ENCODE measurements around the gene CTNNA3.

The CTNNA3 gene

DNA sequence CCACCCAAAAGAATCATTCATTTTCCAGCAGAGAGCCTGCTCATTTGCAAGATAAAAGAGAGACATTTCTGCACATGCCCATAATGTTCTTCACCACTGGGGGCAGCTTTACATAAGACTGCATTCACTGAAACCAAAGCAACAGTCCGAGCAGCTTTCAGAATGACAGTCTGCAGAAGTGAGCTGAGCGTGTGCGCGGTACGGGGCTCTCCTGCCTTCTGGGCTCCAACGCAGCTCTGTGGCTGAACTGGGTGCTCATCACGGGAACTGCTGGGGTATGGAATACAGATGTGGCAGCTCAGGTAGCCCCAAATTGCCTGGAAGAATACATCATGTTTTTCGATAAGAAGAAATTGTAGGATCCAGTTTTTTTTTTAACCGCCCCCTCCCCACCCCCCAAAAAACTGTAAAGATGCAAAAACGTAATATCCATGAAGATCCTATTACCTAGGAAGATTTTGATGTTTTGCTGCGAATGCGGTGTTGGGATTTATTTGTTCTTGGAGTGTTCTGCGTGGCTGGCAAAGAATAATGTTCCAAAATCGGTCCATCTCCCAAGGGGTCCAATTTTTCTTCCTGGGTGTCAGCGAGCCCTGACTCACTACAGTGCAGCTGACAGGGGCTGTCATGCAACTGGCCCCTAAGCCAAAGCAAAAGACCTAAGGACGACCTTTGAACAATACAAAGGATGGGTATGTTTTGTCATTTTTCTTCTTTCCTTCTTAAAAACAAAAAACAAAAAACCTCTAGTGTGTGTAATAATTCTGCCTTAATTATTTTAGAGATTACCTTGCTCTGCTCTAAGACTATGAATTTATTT is 769.9 kb downstream of the CTNNA3 start, which contains the start of gene LRRTM3:
Gene LRRTM3, plus strand, starts transcription at position 141 of the 820 bp plus-strand sequence.
- DNase-seq (ENCODE audit: extremely low spot score, insufficient read length, low read depth) (peak; percentile 20), FAIRE-seq (peak; percentile 83)

DNA sequence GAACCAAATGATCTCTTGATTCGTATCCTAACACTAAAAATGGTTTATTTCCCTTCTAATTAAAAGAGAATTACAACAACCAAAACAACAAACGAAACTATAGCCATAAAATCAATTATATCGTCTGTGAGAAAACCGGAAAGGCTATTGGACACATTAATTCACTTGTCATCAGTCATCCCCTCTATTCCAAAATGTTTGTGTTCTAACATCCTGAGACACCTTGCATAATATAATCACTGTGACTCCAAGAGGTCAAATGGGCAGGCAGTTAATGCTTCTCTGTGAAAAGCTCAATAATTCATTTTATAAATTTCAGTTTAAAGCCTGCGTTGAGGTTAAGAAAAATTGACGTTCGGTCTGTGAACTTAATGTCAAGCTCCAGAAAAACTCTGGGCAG is 770.6 kb downstream of the CTNNA3 start:
- no peak for FAIRE-seq
- DNase-seq (ENCODE audit: extremely low spot score, insufficient read length, low read depth), result no peak

DNA sequence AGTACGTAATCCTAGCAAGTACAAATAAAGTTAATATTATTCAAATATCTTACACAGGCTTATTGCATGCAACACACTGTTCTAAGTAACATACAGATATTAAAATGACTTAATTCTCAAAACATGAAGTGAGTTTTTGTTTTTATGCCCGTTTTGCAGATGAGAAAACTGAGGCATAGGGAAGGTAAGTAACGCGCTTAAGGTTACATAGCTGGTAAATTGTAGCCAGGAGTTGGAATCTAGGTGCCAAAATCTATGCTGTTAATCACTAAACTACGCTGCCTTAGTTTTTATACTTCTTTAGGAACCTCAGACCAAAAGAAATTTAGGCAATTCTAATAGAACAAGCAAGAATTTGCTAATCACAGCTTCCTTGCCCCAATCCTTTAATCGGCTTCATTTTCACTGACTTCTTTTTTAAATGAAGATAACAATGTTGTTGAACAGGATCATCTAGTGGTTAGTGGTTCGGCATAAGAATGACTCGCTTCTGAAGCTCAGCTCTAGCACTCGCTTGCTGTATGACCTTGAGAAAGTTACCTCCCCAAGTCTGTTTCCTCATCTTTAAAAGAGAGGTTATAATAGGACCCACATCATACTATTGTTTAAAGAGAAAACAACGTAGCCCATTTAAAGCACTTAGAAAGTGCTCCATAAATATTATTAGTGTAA is 771.2 kb downstream of the CTNNA3 start:
- FAIRE-seq (no peak), DNase-seq (ENCODE audit: extremely low spot score, insufficient read length, low read depth) (no peak)

GRCh38 chr10:66919248-66919647 is 776.7 kb downstream of the CTNNA3 start:
- DNase-seq (ENCODE audit: extremely low spot score, insufficient read length, low read depth), result no peak
- no peak for FAIRE-seq

DNA sequence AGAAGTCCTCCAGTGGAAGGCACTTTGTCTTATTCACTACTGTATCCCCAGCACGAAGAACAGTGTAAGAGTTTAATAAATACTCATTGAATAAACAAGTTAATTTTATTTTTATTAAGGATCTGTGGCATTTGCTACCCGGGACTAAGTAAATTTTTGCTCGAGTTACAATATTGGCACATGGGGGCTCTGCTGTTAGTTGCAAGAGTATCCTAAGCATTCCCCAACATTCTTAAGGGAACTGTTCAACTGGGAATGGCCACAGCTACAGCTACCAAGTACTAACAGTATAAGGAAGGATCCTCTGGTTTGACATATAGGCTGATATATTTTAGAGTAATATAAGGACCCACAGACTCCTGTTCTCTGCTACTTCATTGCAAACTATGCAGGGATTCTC is 778.9 kb downstream of the CTNNA3 start:
- no peak for FAIRE-seq
- DNase-seq (ENCODE audit: extremely low spot score, insufficient read length, low read depth), result no peak

DNA sequence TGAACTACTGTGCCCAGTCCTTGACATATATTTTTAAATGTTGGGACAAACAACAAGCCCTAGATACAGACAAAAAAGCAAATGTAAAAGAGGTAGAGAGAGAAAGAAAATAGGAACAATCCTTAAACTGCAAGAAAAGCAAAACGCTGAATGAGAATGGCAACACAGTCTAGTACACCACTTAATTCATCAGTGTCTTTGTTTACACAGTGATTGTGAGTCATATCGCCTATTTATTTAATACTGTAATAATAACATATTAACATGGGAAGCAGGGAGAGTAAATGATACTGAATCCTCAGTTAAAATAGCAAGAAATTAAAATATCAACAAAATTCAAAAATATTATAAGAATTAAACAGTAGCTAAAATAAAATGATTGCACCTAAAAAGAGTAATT is 780.0 kb downstream of the CTNNA3 start:
- no peak for DNase-seq (ENCODE audit: extremely low spot score, insufficient read length, low read depth)
- FAIRE-seq, result no peak

DNA sequence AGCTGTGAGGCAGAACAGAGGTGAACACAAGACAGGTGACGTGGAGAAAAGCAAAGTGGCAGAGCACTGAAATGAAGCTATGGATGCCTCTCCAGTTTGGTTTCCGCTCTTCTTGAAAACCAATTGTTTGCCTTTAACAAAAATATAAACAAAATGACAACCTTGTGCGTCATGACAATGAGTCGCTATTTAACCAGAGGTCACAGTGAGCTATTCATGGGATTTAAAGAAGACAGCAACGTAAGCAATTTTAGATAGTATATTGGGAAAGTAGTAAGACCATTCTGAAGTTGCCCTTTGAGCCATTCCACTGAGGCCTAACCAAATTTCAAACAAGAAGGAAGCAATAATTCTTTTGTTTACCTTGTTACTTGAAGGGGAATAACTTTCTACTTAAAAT is 785.3 kb downstream of the CTNNA3 start:
- DNase-seq (ENCODE audit: extremely low spot score, insufficient read length, low read depth), result no peak
- no peak for FAIRE-seq

GRCh38 chr10:66892871-66893270 is 803.1 kb downstream of the CTNNA3 start:
- no peak for FAIRE-seq
- no peak for DNase-seq (ENCODE audit: extremely low spot score, insufficient read length, low read depth)

GRCh38 chr10:66888237-66888636 is 807.8 kb downstream of the CTNNA3 start:
- FAIRE-seq (no peak), DNase-seq (ENCODE audit: extremely low spot score, insufficient read length, low read depth) (no peak)

GRCh38 chr10:66886848-66887247 is 809.1 kb downstream of the CTNNA3 start:
- DNase-seq (ENCODE audit: extremely low spot score, insufficient read length, low read depth) (no peak), FAIRE-seq (no peak)

DNA sequence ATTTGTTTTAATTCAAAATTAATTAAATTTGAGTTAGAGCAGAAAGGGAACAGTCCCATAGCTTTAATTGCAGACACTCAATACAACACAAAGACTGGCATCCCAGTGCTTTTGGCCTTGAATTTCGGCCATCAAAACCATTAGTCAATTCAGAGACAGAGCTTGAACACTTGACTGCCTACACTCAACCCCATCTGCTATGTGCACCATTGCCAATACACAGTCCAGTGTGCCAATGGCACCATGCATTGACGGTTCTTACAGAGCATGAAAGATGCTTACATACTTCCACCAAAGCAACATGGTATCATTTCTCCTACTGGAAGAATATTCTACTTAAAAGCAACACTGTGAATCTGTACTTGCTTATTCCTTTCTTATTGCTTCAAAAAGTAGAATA is 813.7 kb downstream of the CTNNA3 start:
- FAIRE-seq, result no peak

DNA sequence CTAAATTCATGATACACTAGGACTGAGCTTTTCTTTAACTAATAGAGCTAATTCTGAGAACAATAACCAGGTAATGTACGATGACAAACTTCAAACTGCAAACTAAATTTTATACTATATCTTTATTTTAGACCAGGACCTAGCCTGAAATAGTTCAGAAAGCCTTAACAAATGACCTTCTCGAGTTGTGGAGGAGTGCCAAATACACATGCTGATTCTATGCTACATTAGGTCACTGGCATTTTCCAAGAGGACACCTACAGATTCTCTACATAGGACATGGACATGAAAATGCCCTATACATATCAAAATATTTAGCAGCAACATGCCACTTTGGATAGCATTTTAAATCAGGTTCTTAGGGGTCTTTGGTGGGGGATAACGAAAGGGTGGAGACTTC is 814.2 kb downstream of the CTNNA3 start:
- DNase-seq (ENCODE audit: extremely low spot score, insufficient read length, low read depth) (no peak), FAIRE-seq (no peak)

More for the DNA sequence above, 813.7 kb downstream of the CTNNA3 start:
- DNase-seq (ENCODE audit: extremely low spot score, insufficient read length, low read depth), result no peak

DNA sequence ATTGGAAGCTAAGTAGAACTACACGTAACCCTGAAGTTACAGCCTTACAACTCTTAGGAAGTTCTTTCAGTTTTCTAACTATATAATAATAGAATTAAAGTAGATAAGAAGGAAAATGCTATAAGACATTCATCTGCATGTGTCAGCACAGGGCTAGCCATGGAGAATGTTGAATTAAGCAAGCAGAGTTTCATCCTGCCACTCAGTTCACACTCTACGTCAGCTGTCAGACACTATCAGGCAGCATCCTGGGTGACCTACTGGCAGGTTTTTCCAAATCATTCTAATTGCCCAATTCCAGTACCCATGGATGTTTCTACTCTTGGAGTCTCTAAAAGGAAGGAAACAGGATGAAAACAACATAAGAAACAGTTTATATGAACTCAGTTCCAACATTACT is 815.2 kb downstream of the CTNNA3 start:
- DNase-seq (ENCODE audit: extremely low spot score, insufficient read length, low read depth), result no peak
- no peak for FAIRE-seq

- FAIRE-seq (no peak), DNase-seq (ENCODE audit: extremely low spot score, insufficient read length, low read depth) (no peak)
Measured at GRCh38 chr10:66880292-66880691, 815.7 kb downstream of the CTNNA3 start.

DNA sequence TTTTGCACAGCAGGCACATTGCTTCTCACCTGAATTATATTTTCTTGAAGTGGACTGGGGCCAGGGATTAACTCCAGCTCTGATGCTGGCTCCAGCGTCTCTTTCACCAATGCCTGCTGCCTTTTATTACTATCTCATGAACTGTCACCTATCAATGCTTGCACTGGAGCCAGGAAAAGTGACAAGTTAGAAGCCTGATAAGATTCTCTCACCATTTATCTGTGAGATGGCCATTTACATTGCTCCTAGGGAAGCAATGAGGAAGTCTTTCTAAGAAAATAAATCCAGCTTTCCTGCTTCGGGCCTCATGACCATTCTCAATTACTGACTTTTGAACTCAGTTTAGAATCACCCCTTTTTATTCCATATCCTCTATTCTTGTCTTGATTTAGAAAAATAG is 818.6 kb downstream of the CTNNA3 start:
- no peak for DNase-seq (ENCODE audit: extremely low spot score, insufficient read length, low read depth)
- no peak for FAIRE-seq

DNA sequence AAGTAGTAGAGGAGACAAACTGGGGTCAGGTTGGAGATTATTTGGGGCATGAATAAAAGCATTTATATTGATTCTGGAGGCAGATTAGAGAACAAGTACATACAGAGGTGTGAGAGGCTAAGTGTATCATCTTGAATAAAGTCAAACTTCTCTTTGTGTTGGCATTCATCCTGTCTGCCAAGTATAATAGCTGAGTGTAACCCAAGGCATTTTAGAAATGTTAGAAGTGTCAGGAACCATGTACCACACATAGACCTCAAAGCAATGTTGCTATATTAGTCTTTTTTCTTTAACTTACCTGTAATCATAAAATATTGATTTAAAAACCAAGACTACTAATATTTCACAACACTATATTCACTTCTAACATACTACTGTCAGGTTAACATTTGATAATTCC is 826.4 kb downstream of the CTNNA3 start:
- FAIRE-seq (no peak), DNase-seq (ENCODE audit: extremely low spot score, insufficient read length, low read depth) (no peak)

- FAIRE-seq (no peak), DNase-seq (ENCODE audit: extremely low spot score, insufficient read length, low read depth) (no peak)
Measured at GRCh38 chr10:66862687-66863258, 833.2 kb downstream of the CTNNA3 start.

GRCh38 chr10:66860376-66860945 is 835.5 kb downstream of the CTNNA3 start:
- FAIRE-seq (no peak), DNase-seq (ENCODE audit: extremely low spot score, insufficient read length, low read depth) (no peak)

- FAIRE-seq (no peak), DNase-seq (ENCODE audit: extremely low spot score, insufficient read length, low read depth) (no peak)
Measured at GRCh38 chr10:66852811-66853210, 843.2 kb downstream of the CTNNA3 start.

GRCh38 chr10:66848856-66849255 is 847.1 kb downstream of the CTNNA3 start:
- DNase-seq (ENCODE audit: extremely low spot score, insufficient read length, low read depth) (no peak), FAIRE-seq (no peak)
